ENCODE data around the gene SYNC. TPM values are rescaled to one million over a fixed set of nuclear protein-coding genes. Genes with fewer than 3 reads are reported as not detected.
A peak's percentile ranks its signal among the peaks of the same experiment; 100 is the strongest.

The SYNC gene
- total RNA-seq, 6 donors from 2014 or later, result 12.0 to 33.5 (median 25.8) TPM

- H3K27ac ChIP-seq, result peak overlapping the region; percentile 85 to 94 (median 90)
- DNase-seq, result peak in 1 of 2 donors; percentile 46
- 12 to 65% methylated on average over 3 to 24 of the region's 28 CpGs for WGBS, 2 donors
- no peaks in the 10 kb centered on the region for H3K27me3 ChIP-seq
- ATAC-seq (ENCODE audit: low FRiP score in 2 of 2), result peak; percentile 19 to 66
- peak overlapping the region; percentile 71 to 85 (median 83) for H3K4me3 ChIP-seq
- peaks cover 13 to 32% (median 27%) of the 10 kb centered on the region in 4 donors for H3K4me1 ChIP-seq
- no peaks in the 10 kb centered on the region for H3K36me3 ChIP-seq
- no peaks in the 10 kb centered on the region for H3K9me3 ChIP-seq
- TF ChIP-seq POLR2AphosphoS5 (IDR thresholded peaks at IDR 0.05) (peak in 1 of 2 donors; percentile 7), EP300 (IDR thresholded peaks at IDR 0.05) (no peak)
Measured at GRCh38 chr1:32742199-32742947, 39.8 kb upstream of the SYNC start.

DNA sequence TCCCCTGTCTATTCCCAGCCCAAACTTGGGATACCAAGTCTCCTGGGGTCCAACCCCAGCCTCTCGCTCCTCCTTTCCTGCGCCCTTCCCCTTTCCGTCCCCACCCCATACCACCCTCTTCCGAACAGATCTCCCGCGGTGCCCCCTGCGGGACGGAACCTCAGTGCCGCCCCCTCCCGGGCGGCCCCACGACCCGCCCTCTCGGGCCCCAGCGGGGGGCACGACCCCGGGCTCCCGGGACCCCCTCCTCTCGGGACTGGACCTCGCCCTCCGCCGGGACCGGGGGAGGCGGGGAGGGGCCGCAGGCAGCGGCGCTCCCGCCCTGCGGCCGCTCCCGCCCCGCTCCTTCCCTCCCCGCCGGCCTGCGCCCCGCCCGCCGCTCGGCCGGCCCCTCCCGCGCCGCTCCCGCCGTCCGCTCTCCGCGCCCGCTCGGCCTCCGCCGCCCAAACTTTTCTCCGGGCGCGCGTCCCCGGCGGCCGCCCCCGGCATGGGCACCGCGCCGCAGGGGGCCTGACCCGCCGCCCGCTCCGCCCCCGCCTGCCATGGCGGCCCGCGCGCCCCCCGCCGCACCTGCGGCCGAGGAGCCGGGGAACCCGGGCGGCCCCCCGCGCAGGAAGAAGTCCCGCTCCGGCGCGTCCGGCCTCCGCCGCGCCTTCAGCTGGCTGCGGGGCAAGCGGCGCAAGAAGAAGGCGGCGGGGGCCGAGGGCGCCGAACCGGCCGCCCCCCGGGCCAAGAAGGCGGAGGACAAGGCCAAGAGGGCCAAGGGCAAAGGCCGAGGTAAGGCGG lies 39.0 kb upstream of the SYNC start:
- no peaks in the 10 kb centered on the region for H3K9me3 ChIP-seq
- 0 to 2% methylated on average over 10 to 21 of the region's 103 CpGs for WGBS, 2 donors
- DNase-seq, result peak in 1 of 2 donors; percentile 90
- H3K27ac ChIP-seq, result peak overlapping the region; percentile 85 to 94 (median 90)
- H3K27me3 ChIP-seq, result no peaks in the 10 kb centered on the region
- ATAC-seq (ENCODE audit: low FRiP score in 2 of 2), result peak; percentile 45 to 86
- peak overlapping the region; percentile 71 to 85 (median 83) for H3K4me3 ChIP-seq
- H3K36me3 ChIP-seq, result no peaks in the 10 kb centered on the region
- H3K4me1 ChIP-seq, result peaks cover 13 to 32% (median 27%) of the 10 kb centered on the region in 4 donors
- peak; percentile 24 to 47 (median 39) for TF ChIP-seq CTCF (IDR thresholded peaks at IDR 0.05)
- TF ChIP-seq POLR2A (IDR thresholded peaks at IDR 0.05), result no peak

DNA sequence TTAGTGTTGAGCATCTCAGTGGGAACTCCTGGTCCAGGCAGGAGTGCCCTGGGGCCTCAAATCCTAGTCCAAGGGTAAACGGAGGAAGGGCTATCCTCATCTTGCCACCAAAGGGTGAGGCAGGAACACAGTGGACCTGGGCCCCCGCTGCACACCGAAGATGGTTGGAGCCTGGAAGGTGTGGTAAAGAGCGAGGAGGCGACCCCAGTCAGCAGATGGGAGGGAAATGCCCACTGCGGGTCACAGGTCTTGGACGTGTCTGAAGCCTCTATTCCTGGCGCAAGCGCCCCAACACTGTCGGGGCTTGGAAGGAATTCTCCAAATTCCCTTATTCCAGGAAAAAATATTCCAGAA lies 38.5 kb upstream of the SYNC start:
- WGBS, 2 donors, result 27 to 28% methylated on average over 10 of the region's 10 CpGs
- TF ChIP-seq POLR2AphosphoS5 (IDR thresholded peaks at IDR 0.05) (no peak), CTCF (IDR thresholded peaks at IDR 0.05) (no peak), EP300 (IDR thresholded peaks at IDR 0.05) (no peak), POLR2A (IDR thresholded peaks at IDR 0.05) (no peak)
- Histone ChIP-seq H3K4me3 (peak overlapping the region; percentile 60 to 85 (median 83)), H3K9me3 (no peaks in the 10 kb centered on the region), H3K4me1 (peaks cover 13 to 32% (median 27%) of the 10 kb centered on the region in 4 donors), H3K27ac (peak overlapping the region; percentile 70 to 94 (median 82)), H3K36me3 (no peaks in the 10 kb centered on the region), H3K27me3 (no peaks in the 10 kb centered on the region)
- ATAC-seq (ENCODE audit: low FRiP score in 2 of 2) (peak in 1 of 2 donors; percentile 1), DNase-seq (no peak)

DNA sequence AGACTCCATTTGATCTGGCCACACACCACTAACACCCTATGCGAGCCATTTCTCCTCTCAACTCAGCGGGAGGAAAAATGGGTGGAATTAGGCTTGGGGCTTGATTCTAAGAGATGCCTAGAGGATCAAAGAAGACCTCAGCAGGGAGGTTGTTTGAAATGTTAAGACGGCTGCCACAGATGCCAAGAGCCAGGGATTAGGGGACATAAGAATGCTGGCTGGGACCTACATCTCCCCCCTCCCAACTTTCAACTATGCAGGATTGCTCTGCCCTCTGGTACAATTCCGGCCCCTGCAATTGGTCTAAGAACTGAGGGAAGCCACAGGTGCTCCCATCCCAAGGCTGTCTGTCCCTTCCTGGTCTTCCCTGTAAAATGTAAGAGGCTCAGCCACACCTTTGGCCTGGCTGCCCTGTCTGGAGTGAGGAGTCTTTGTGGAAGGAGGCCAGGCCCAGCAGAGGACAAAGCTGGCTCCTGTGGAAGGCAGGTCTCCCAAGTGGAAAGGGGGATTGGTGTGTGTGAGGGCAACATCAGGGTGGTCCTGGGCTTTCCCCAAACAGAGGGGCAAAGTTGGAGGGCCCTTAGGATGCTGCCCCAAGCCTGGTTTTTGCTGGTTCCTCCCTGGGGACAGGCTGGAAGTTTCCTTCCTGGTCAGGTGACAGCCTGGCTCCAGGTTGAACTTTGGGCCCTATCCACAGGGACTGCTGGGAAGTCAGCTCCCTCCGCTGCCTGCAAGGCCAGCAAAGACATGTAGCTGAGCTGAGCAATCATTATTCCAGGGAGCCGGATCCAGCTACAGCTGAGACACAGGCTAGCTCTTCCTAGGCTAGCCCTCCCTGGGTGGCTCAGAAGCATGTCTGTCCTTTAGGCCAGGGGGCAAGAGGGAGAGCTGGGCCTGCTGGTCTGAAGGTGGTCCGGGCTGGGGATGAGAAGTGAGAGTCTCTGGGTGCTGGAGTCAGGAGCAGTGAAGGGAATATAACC lies 34.5 kb upstream of the SYNC start:
- ATAC-seq (ENCODE audit: low FRiP score in 2 of 2) (no peak), DNase-seq (no peak)
- H3K4me1 ChIP-seq, result peaks cover 8 to 12% (median 10%) of the 10 kb centered on the region in 4 donors
- H3K9me3 ChIP-seq, result no peaks in the 10 kb centered on the region
- H3K27me3 ChIP-seq, result no peaks in the 10 kb centered on the region
- no peaks in the 10 kb centered on the region for H3K36me3 ChIP-seq
- TF ChIP-seq POLR2AphosphoS5 (IDR thresholded peaks at IDR 0.05), result no peak
- no peak for TF ChIP-seq EP300 (IDR thresholded peaks at IDR 0.05)
- TF ChIP-seq CTCF (IDR thresholded peaks at IDR 0.05), result no peak
- peak in 1 of 4 donors; percentile 14 for TF ChIP-seq POLR2A (IDR thresholded peaks at IDR 0.05)
- WGBS, 2 donors, result 89 to 99% methylated on average over 6 to 7 of the region's 7 CpGs
- no peak overlapping the region for H3K27ac ChIP-seq
- no peak overlapping the region for H3K4me3 ChIP-seq
